WTC11 (cell line): ENCODE results near the gene DDX25. TPM values are rescaled to one million over a fixed set of nuclear protein-coding genes. Genes with fewer than 3 reads are reported as not detected.

Source experiments
- ATAC-seq: fragments of 200-7000 bp; cut with Tn5 transposase; 2 replicates; pipeline ENCODE4 v1.10.0; 2021; ENCODE audit warnings: mild to moderate bottlenecking, moderate library complexity
- CTCF ChIA-PET: fragments of 300-600 bp; sonication (Branson Sonifier 250); formaldehyde crosslinking; loops from one replicate; lab custom pipeline; 2021; ENCODE audit warnings: antibody characterized with exemption; lab: Charles Lee
- POLR2A ChIA-PET: fragments of 350-600 bp; sonication (Branson Sonifier 250); formaldehyde crosslinking; loops from one replicate; lab custom pipeline; 2021; ENCODE audit warnings: antibody characterized with exemption; lab: Charles Lee
- DNase-seq: peaks from one replicate; pipeline ENCODE4 v3.0.0; 2021; ENCODE audit warnings: low spot score
- H3K27ac Mint-ChIP-seq: 2 replicates; pipeline ENCODE4 v1.8.0; 2021; ENCODE audit warnings: mixed read lengths
- H3K27me3 Mint-ChIP-seq: 2 replicates; pipeline ENCODE4 v1.8.0; 2021; ENCODE audit warnings: low read depth, mild to moderate bottlenecking, moderate library complexity, mixed read lengths
- H3K36me3 Mint-ChIP-seq: 2 replicates; pipeline ENCODE4 v1.8.0; 2021; ENCODE audit warnings: mixed read lengths
- H3K4me1 Mint-ChIP-seq: 2 replicates; pipeline ENCODE4 v1.8.0; 2022; ENCODE audit warnings: mixed read lengths
- H3K4me3 Mint-ChIP-seq: 2 replicates; pipeline ENCODE4 v1.8.0; 2021; ENCODE audit warnings: mild to moderate bottlenecking, moderate library complexity, mixed read lengths
- H3K9me3 Mint-ChIP-seq: 2 replicates; pipeline ENCODE4 v1.8.0; 2021; ENCODE audit warnings: mixed read lengths
- AR ChIP-seq: fragments of 250-450 bp; sonication (Bioruptor Pico); IDR thresholded peaks from 2 replicates; pipeline ENCODE4 v1.9.0; 2021; ENCODE audit warnings: mild to moderate bottlenecking
- ATF3 ChIP-seq: sonication (generic); formaldehyde crosslinking; conservative IDR thresholded peaks from 2 replicates; pipeline ENCODE4 v1.8.1; 2022; ENCODE audit warnings: mild to moderate bottlenecking, missing genetic modification reagents
- ATF6 ChIP-seq: sonication (generic); formaldehyde crosslinking; IDR thresholded peaks from 2 replicates; pipeline ENCODE4 v1.8.1; 2023; ENCODE audit warnings: mild to moderate bottlenecking, missing genetic modification reagents
- CBFB ChIP-seq: sonication (generic); formaldehyde crosslinking; IDR thresholded peaks from 2 replicates; pipeline ENCODE4 v1.8.1; 2022; ENCODE audit warnings: mild to moderate bottlenecking, low read depth, missing genetic modification reagents
- CREM ChIP-seq: sonication (generic); formaldehyde crosslinking; IDR thresholded peaks from 2 replicates; pipeline ENCODE4 v1.8.1; 2022; ENCODE audit warnings: mild to moderate bottlenecking, missing genetic modification reagents, moderate library complexity
- E2F5 ChIP-seq: sonication (generic); formaldehyde crosslinking; IDR thresholded peaks from 2 replicates; pipeline ENCODE4 v1.8.1; 2022; ENCODE audit warnings: mild to moderate bottlenecking, moderate library complexity, missing genetic modification reagents
- ETV6 ChIP-seq: sonication (generic); formaldehyde crosslinking; IDR thresholded peaks from 2 replicates; pipeline ENCODE4 v1.8.1; 2022; ENCODE audit warnings: mild to moderate bottlenecking, missing genetic modification reagents
- GABPB1 ChIP-seq: sonication (generic); formaldehyde crosslinking; IDR thresholded peaks from 2 replicates; pipeline ENCODE4 v1.8.1; 2023; ENCODE audit warnings: mild to moderate bottlenecking, missing genetic modification reagents
- HMGXB4 ChIP-seq: sonication (generic); formaldehyde crosslinking; IDR thresholded peaks from 2 replicates; pipeline ENCODE4 v1.8.1; 2023; ENCODE audit warnings: mild to moderate bottlenecking, moderate library complexity, missing genetic modification reagents
- MLX ChIP-seq: sonication (generic); formaldehyde crosslinking; IDR thresholded peaks from 2 replicates; pipeline ENCODE4 v1.8.1; 2023; ENCODE audit warnings: mild to moderate bottlenecking, missing genetic modification reagents, moderate library complexity
- MYBL2 ChIP-seq: sonication (generic); formaldehyde crosslinking; IDR thresholded peaks from 2 replicates; pipeline ENCODE4 v1.8.1; 2023; ENCODE audit warnings: mild to moderate bottlenecking, moderate library complexity, missing genetic modification reagents
- NFYB ChIP-seq: sonication (generic); formaldehyde crosslinking; conservative IDR thresholded peaks from 2 replicates; pipeline ENCODE4 v1.8.0; 2022; ENCODE audit warnings: low read depth, missing genetic modification reagents
- PREB ChIP-seq: sonication (generic); formaldehyde crosslinking; IDR thresholded peaks from 2 replicates; pipeline ENCODE4 v1.8.1; 2022; ENCODE audit warnings: mild to moderate bottlenecking, missing genetic modification reagents, moderate library complexity, borderline replicate concordance
- PRRX2 ChIP-seq: fragments of 250-450 bp; sonication (Bioruptor Pico); IDR thresholded peaks from 2 replicates; pipeline ENCODE4 v1.8.0; 2021; ENCODE audit warnings: mild to moderate bottlenecking
- SMAD3 ChIP-seq: sonication (generic); formaldehyde crosslinking; IDR thresholded peaks from 2 replicates; pipeline ENCODE4 v1.8.0; 2022; ENCODE audit warnings: missing genetic modification reagents, mild to moderate bottlenecking, borderline replicate concordance
- ZBTB43 ChIP-seq: sonication (generic); formaldehyde crosslinking; IDR thresholded peaks from 2 replicates; pipeline ENCODE4 v1.8.1; 2023; ENCODE audit warnings: mild to moderate bottlenecking, missing genetic modification reagents
- ZNF121 ChIP-seq: sonication (generic); formaldehyde crosslinking; IDR thresholded peaks from 2 replicates; pipeline ENCODE4 v1.8.0; 2023; ENCODE audit warnings: missing genetic modification reagents
- ZNF219 ChIP-seq: sonication (generic); formaldehyde crosslinking; IDR thresholded peaks from 2 replicates; pipeline ENCODE4 v1.8.0; 2023; ENCODE audit warnings: missing genetic modification reagents, mild to moderate bottlenecking, borderline replicate concordance
- ZNF232 ChIP-seq: sonication (generic); formaldehyde crosslinking; IDR thresholded peaks from 2 replicates; pipeline ENCODE4 v1.8.0; 2022; ENCODE audit warnings: mild to moderate bottlenecking, missing genetic modification reagents
- ZNF281 ChIP-seq: sonication (generic); formaldehyde crosslinking; IDR thresholded peaks from 2 replicates; pipeline ENCODE4 v1.8.0; 2023; ENCODE audit warnings: mild to moderate bottlenecking, missing genetic modification reagents
- total RNA-seq: library from RNA; stranded (reverse); gene quantifications from 3 replicates; pipeline ENCODE4 v1.2.3, GENCODE V29; 2021

The DDX25 gene
- total RNA-seq, 1 experiment from 2014 or later: 17.5 TPM

- peaks cover 13% of the 10 kb centered on the region for H3K9me3 Mint-ChIP-seq
- peaks cover 16% of the 10 kb centered on the region for H3K36me3 Mint-ChIP-seq
- H3K27ac Mint-ChIP-seq: no peak overlapping the region
- ChIA-PET POLR2A (no interaction called here), CTCF (no interaction called here)
- H3K4me1 Mint-ChIP-seq: no peaks in the 10 kb centered on the region
- ATAC-seq (no peak), DNase-seq (no peak)
- no peak overlapping the region for H3K4me3 Mint-ChIP-seq
- no peaks in the 10 kb centered on the region for H3K27me3 Mint-ChIP-seq
- TF ChIP-seq PRRX2 (CRISPR knock-in tag): no peak
- 0 out of 2 replicates have a peak, but pooled peaks have one; percentile 60 for TF ChIP-seq ZNF121
- TF ChIP-seq, all 79 proteins: peak for 1
These were observed 63.2 kb downstream of the DDX25 start for GRCh38 chr11:125967515-125967914.

GRCh38 chr11:125968354-125968753, 64.0 kb downstream of the DDX25 start:
- Mint-ChIP-seq H3K27ac (no peak overlapping the region), H3K27me3 (no peaks in the 10 kb centered on the region), H3K36me3 (peaks cover 8% of the 10 kb centered on the region), H3K4me1 (no peaks in the 10 kb centered on the region), H3K9me3 (peaks cover 5% of the 10 kb centered on the region), H3K4me3 (no peak overlapping the region)
- DNase-seq: no peak
- POLR2A ChIA-PET: no interaction called here
- CTCF ChIA-PET: no interaction called here
- no peak for ATAC-seq
- TF ChIP-seq ATF3 (CRISPR knock-in tag) (no peak), AR (no peak), ZNF281 (CRISPR knock-in tag) (no peak), CBFB (no peak), SMAD3 (no peak), ZBTB43 (CRISPR knock-in tag) (no peak), ETV6 (no peak), PREB (CRISPR knock-in tag) (no peak)

GRCh38 chr11:125971618-125972017, 67.3 kb downstream of the DDX25 start:
- H3K27me3 Mint-ChIP-seq: no peaks in the 10 kb centered on the region
- ChIA-PET CTCF (no interaction called here), POLR2A (no interaction called here)
- ATAC-seq: no peak
- no peaks in the 10 kb centered on the region for H3K4me1 Mint-ChIP-seq
- DNase-seq: no peak
- H3K36me3 Mint-ChIP-seq: no peaks in the 10 kb centered on the region
- no peaks in the 10 kb centered on the region for H3K9me3 Mint-ChIP-seq
- H3K4me3 Mint-ChIP-seq: no peak overlapping the region
- H3K27ac Mint-ChIP-seq: no peak overlapping the region
- TF ChIP-seq HMGXB4 (CRISPR knock-in tag) (no peak), NFYB (CRISPR knock-in tag) (no peak), MYBL2 (no peak), ZNF219 (no peak), GABPB1 (CRISPR knock-in tag) (no peak), MLX (CRISPR knock-in tag) (no peak), ZNF232 (CRISPR knock-in tag) (no peak), ATF6 (CRISPR knock-in tag) (no peak), CREM (no peak), E2F5 (no peak)
